Cerebellar cortex (tissue), 1 donor: Measurements from ENCODE around the gene EFCAB6.

ENCODE experiments used
- DNase-seq: peaks from one replicate; pipeline ENCODE4 v3.0.0-alpha.2; 2015; ENCODE audit warnings: low spot score

EFCAB6 gene

GRCh38 chr22:43846966-43847365, 34.9 kb upstream of the EFCAB6 start:
- no peak for DNase-seq

- no peak for DNase-seq
Measured at GRCh38 chr22:43845981-43846380, 33.9 kb upstream of the EFCAB6 start.

- DNase-seq = no peak
Measured at GRCh38 chr22:43844560-43845545, 32.7 kb upstream of the EFCAB6 start.

GRCh38 chr22:43843783-43844530, 31.9 kb upstream of the EFCAB6 start:
- no peak for DNase-seq

- no peak for DNase-seq
Measured at GRCh38 chr22:43841742-43842141, 29.6 kb upstream of the EFCAB6 start.

GRCh38 chr22:43840851-43841250, 28.7 kb upstream of the EFCAB6 start:
- DNase-seq = no peak

GRCh38 chr22:43840431-43840830, 28.3 kb upstream of the EFCAB6 start:
- no peak for DNase-seq

GRCh38 chr22:43839781-43840180, 27.7 kb upstream of the EFCAB6 start:
- no peak for DNase-seq

GRCh38 chr22:43838571-43839307, 26.6 kb upstream of the EFCAB6 start:
- no peak for DNase-seq

- DNase-seq = no peak
Measured at GRCh38 chr22:43838161-43838560, 26.1 kb upstream of the EFCAB6 start.

GRCh38 chr22:43837666-43838065, 25.6 kb upstream of the EFCAB6 start:
- DNase-seq = no peak

- DNase-seq = no peak
Measured at GRCh38 chr22:43835736-43836135, 23.6 kb upstream of the EFCAB6 start.

GRCh38 chr22:43835166-43835565, 23.1 kb upstream of the EFCAB6 start:
- DNase-seq = no peak

GRCh38 chr22:43833286-43834240, 21.5 kb upstream of the EFCAB6 start:
- DNase-seq = no peak

GRCh38 chr22:43832393-43833265, 20.5 kb upstream of the EFCAB6 start:
- no peak for DNase-seq

GRCh38 chr22:43831561-43832392, 19.7 kb upstream of the EFCAB6 start:
- DNase-seq = no peak

GRCh38 chr22:43830931-43831560, 18.9 kb upstream of the EFCAB6 start:
- DNase-seq = no peak
